ENCODE results near the gene BMP8B. TPM values are rescaled to one million over a fixed set of nuclear protein-coding genes. Genes with fewer than 3 reads are reported as not detected.
A peak's percentile ranks its signal among the peaks of the same experiment; 100 is the strongest.

Gene BMP8B, protein sequence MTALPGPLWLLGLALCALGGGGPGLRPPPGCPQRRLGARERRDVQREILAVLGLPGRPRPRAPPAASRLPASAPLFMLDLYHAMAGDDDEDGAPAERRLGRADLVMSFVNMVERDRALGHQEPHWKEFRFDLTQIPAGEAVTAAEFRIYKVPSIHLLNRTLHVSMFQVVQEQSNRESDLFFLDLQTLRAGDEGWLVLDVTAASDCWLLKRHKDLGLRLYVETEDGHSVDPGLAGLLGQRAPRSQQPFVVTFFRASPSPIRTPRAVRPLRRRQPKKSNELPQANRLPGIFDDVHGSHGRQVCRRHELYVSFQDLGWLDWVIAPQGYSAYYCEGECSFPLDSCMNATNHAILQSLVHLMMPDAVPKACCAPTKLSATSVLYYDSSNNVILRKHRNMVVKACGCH
- total RNA-seq: 5.5 and 7.6 TPM in 2 replicates
- 1.9 and 3.1 TPM in 2 replicates for polyA plus RNA-seq

DNA sequence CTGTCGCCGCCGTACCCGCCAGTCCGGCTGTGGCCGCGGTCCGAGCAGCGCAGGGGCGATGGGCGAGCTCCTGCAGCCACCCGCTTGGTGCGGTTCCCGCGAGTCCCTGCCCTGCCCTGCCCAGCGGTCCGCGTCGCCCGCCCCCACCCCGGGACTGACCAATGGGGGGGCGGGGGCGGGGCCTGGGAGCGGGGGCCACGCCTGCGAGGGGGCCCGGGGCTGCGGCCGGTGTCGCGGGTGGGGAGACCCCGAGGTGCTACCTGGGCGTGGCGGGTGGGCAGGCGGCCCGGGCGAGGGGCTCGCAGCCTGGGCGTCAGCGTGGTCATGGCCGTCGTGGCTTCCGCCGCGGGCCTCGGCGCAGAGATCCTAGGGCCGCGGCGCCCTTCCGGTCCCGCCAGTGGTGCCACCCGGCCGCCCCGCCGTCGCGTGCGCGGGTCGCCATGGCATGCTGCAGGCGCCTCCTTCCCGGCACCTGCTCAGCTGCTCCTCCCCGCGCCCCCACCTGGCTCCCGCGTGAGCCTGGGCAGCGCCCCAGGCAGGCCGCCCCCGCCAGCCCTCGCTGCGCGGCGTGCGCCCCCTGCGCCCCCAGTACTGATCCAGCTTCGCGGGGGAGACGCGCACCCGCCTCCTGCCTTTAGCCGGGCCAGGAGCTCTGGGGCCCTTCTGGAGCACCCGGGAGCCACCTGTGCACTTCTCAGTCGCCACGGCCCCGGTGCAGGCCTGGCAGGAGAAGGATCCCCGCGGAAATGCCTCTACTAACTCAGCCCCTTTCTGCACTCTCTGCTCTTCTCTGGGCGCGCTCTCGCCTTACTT, at the start of gene BMP8B:
Gene BMP8B, minus strand, starts transcription at position 108 of the 813 bp plus-strand sequence. CDS start 380 bp downstream, outside the sequence.
- peak; percentile 64 for DNase-seq (ENCODE audit: low spot score)

DNA sequence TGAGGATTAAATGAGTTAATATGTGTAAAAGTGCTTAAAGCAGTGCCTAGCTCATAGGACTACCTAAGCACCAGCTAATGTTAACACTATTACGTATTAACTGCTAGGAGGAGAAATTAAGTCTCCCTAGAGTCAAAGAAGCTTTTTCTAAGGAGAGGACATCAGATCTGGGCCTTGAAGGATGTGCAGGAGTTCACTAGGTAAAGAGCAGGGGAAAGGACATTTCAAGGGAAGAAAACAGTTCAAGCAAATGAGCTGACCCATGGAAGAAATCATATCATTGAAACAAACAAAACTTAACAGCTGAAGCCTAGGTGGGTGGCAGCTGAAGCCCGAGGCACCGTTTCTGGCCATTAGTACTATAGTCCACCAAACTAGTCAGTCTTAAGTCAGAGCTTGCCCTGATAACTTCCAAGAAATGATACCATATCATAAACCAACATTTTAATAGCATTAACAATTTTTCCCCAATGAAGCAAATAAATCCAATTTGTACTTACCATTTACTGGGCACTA, 48.0 kb upstream of the BMP8B start:
- Histone ChIP-seq H2AFZ (no peak overlapping the region), H3K27me3 (no peaks in the 10 kb centered on the region), H4K20me1 (ENCODE audit: insufficient read depth, poor library complexity, severe bottlenecking) (no peaks in the 10 kb centered on the region), H3K9me2 (replicated peaks; ENCODE audit: insufficient read depth) (no peaks in the 10 kb centered on the region), H3K4me1 (ENCODE audit: insufficient read depth) (no peaks in the 10 kb centered on the region), H3K9me3 (ENCODE audit: low read depth) (no peaks in the 10 kb centered on the region), H3K4me2 (no peak overlapping the region), H3K27ac (no peak overlapping the region), H3K79me2 (no peaks in the 10 kb centered on the region), H3K4me3 (no peak overlapping the region), H3K36me3 (replicated peaks; ENCODE audit: insufficient read depth, low read depth) (peaks cover 3% of the 10 kb centered on the region)
- no peak for DNase-seq (ENCODE audit: low spot score)
- TF ChIP-seq, protein P1, sequence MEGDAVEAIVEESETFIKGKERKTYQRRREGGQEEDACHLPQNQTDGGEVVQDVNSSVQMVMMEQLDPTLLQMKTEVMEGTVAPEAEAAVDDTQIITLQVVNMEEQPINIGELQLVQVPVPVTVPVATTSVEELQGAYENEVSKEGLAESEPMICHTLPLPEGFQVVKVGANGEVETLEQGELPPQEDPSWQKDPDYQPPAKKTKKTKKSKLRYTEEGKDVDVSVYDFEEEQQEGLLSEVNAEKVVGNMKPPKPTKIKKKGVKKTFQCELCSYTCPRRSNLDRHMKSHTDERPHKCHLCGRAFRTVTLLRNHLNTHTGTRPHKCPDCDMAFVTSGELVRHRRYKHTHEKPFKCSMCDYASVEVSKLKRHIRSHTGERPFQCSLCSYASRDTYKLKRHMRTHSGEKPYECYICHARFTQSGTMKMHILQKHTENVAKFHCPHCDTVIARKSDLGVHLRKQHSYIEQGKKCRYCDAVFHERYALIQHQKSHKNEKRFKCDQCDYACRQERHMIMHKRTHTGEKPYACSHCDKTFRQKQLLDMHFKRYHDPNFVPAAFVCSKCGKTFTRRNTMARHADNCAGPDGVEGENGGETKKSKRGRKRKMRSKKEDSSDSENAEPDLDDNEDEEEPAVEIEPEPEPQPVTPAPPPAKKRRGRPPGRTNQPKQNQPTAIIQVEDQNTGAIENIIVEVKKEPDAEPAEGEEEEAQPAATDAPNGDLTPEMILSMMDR (IDR thresholded peaks at IDR 0.05; ENCODE audit: poor library complexity): no peak
- no peak for TF ChIP-seq EZH2 (IDR thresholded peaks at IDR 0.05; ENCODE audit: borderline replicate concordance)
- no peak for TF ChIP-seq EZH2phosphoT487 (IDR thresholded peaks at IDR 0.05; ENCODE audit: low read depth, severe bottlenecking, unreplicated experiment)
- 75% methylated on average over 3 of the region's 3 CpGs for WGBS (ENCODE audit: low lambda C conversion rate, missing lambda C conversion rate)

More for the DNA sequence above, at the start of gene BMP8B:
- Histone ChIP-seq H4K20me1 (ENCODE audit: insufficient read depth, poor library complexity, severe bottlenecking) (no peaks in the 10 kb centered on the region), H3K27ac (no peak within 1 kb of the TSS), H3K9me3 (ENCODE audit: low read depth) (no peaks in the 10 kb centered on the region), H3K79me2 (no peaks in the 10 kb centered on the region), H3K36me3 (replicated peaks; ENCODE audit: insufficient read depth, low read depth) (no peaks in the 10 kb centered on the region), H3K4me3 (peak within 1 kb of the TSS; percentile 23), H3K9me2 (replicated peaks; ENCODE audit: insufficient read depth) (no peaks in the 10 kb centered on the region), H3K4me1 (ENCODE audit: insufficient read depth) (no peaks in the 10 kb centered on the region), H3K4me2 (peak within 1 kb of the TSS; percentile 92), H2AFZ (peak within 1 kb of the TSS; percentile 84), H3K27me3 (peaks cover 13% of the 10 kb centered on the region)
- 3% methylated on average over 23 of the region's 91 CpGs for WGBS (ENCODE audit: low lambda C conversion rate, missing lambda C conversion rate)
- TF ChIP-seq EZH2 (IDR thresholded peaks at IDR 0.05; ENCODE audit: borderline replicate concordance): peak; percentile 80
- TF ChIP-seq, protein P1 (IDR thresholded peaks at IDR 0.05; ENCODE audit: poor library complexity): no peak
- TF ChIP-seq EZH2phosphoT487 (IDR thresholded peaks at IDR 0.05; ENCODE audit: low read depth, severe bottlenecking, unreplicated experiment): no peak

DNA sequence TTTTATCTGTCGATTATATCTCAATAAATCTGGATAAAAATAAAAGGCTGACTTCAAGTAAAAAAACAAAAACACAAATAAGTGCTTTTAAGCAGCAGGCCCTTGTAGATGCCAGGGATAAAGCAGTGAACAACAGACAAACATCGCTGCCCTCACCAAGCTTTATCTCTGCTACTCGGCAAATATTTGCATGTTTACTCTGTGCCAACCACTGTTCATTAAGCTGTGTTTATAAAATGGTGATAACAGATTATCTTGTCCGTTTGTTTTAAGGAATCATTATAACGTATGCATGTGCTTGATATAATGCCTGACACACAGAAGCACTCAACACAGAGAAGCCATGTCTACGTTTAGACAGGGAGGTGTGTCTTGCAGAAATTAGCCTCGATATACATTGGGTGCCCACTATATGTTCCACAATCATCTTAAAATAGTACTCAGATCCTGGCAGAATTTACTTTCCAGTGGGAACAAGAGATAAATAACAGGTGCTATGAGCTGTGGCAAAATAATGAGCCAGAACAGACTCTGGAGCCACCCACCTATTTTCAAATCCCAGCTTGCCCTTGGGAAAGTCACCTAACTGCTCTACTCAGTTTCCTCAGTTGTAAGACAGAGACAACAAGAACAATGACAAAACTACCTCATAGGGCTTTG, 47.4 kb upstream of the BMP8B start:
- Histone ChIP-seq H3K4me1 (ENCODE audit: insufficient read depth) (no peaks in the 10 kb centered on the region), H2AFZ (no peak overlapping the region), H3K27ac (no peak overlapping the region), H3K79me2 (no peaks in the 10 kb centered on the region), H3K27me3 (no peaks in the 10 kb centered on the region), H3K9me3 (ENCODE audit: low read depth) (no peaks in the 10 kb centered on the region), H3K9me2 (replicated peaks; ENCODE audit: insufficient read depth) (no peaks in the 10 kb centered on the region), H3K36me3 (replicated peaks; ENCODE audit: insufficient read depth, low read depth) (peaks cover 3% of the 10 kb centered on the region), H3K4me2 (no peak overlapping the region), H3K4me3 (no peak overlapping the region), H4K20me1 (ENCODE audit: insufficient read depth, poor library complexity, severe bottlenecking) (no peaks in the 10 kb centered on the region)
- DNase-seq (ENCODE audit: low spot score): no peak
- TF ChIP-seq EZH2phosphoT487 (IDR thresholded peaks at IDR 0.05; ENCODE audit: low read depth, severe bottlenecking, unreplicated experiment) (no peak), EZH2 (IDR thresholded peaks at IDR 0.05; ENCODE audit: borderline replicate concordance) (no peak)
- TF ChIP-seq, protein P1 (IDR thresholded peaks at IDR 0.05; ENCODE audit: poor library complexity): no peak
- 65% methylated on average over 7 of the region's 7 CpGs for WGBS (ENCODE audit: low lambda C conversion rate, missing lambda C conversion rate)

Measured in hepatocyte (in vitro differentiated cells).